IMR-90 (cell line): Measurements from ENCODE around the gene ZNF738. TPM values are rescaled to one million over a fixed set of nuclear protein-coding genes. Genes with fewer than 3 reads are reported as not detected.
"Not testable (repeated sequence)": the region's sequence is repeated elsewhere in the genome, so short reads cannot be mapped to it uniquely, and the experiment has no call there.

Experiments used
- ATAC-seq: fragments of 200-7000 bp; cut with Tn5 transposase; 2 replicates; pipeline ENCODE4 v1.9.1; 2020; ENCODE audit warnings: low read depth, mild to moderate bottlenecking, moderate library complexity
- Bru-seq: library from RNA; stranded (reverse); fragments of 400-500 nt; gene quantifications from one replicate; lab custom pipeline; 2021; lab: Mats Ljungman, UMichigan
- BruChase-seq, 2 experiments: library from RNA; stranded (reverse); fragments of 400-500 nt; gene quantifications; one replicate each; lab custom pipeline; 2021; lab: Mats Ljungman, UMichigan
- BruUV-seq: library from RNA; stranded (reverse); fragments of 400-500 nt; replicated peaks from 2 replicates; lab custom pipeline; 2021; lab: Mats Ljungman, UMichigan
- CTCF ChIA-PET: fragments of 300-600 bp; formaldehyde crosslinking; extraction: SDS; loops from one replicate; lab custom pipeline; 2021; ENCODE audit warnings: antibody characterized with exemption; lab: Yijun Ruan, JAX
- POLR2A ChIA-PET: fragments of 300-600 bp; sonication (Branson Sonifier 250); formaldehyde crosslinking; loops from one replicate; lab custom pipeline; 2022; ENCODE audit warnings: antibody characterized with exemption; ENCODE audit not compliant: unreplicated experiment; lab: Charles Lee
- DNase-seq: peaks from one replicate; pipeline ENCODE4 v3.0.0; 2013
- H2AFZ ChIP-seq: replicated peaks from 2 replicates; pipeline ENCODE3; 2013; ENCODE audit warnings: low read length, mild to moderate bottlenecking; ENCODE audit not compliant: poor library complexity
- H2AK5ac ChIP-seq: 2 replicates; pipeline ENCODE4 v1.6.1; 2013; ENCODE audit warnings: low read depth, low read length, inconsistent platforms
- H2AK9ac ChIP-seq: replicated peaks from 2 replicates; pipeline ENCODE3; 2013; ENCODE audit warnings: mild to moderate bottlenecking, low read depth, low read length, moderate library complexity; ENCODE audit not compliant: poor library complexity
- H2BK120ac ChIP-seq: 2 replicates; pipeline ENCODE4 v1.6.1; 2013; ENCODE audit warnings: low read depth, low read length, inconsistent platforms
- H2BK15ac ChIP-seq: 3 replicates; pipeline ENCODE4 v1.6.1; 2013; ENCODE audit warnings: low read depth, low read length, inconsistent platforms
- H2BK20ac ChIP-seq: 2 replicates; pipeline ENCODE4 v1.6.1; 2013; ENCODE audit warnings: low read depth, mild to moderate bottlenecking, inconsistent platforms, low read length, moderate library complexity
- H2BK5ac ChIP-seq: 2 replicates; pipeline ENCODE4 v1.6.1; 2013; ENCODE audit warnings: mild to moderate bottlenecking, low read depth, low read length, inconsistent platforms; ENCODE audit not compliant: poor library complexity, severe bottlenecking
- H3K14ac ChIP-seq: replicated peaks from 2 replicates; pipeline ENCODE4 v1.6.1; 2013; ENCODE audit warnings: low read depth, low read length, inconsistent platforms
- H3K18ac ChIP-seq: 2 replicates; pipeline ENCODE4 v1.6.1; 2013; ENCODE audit warnings: low read depth, low read length, control low read depth
- H3K23ac ChIP-seq: 2 replicates; pipeline ENCODE4 v1.6.1; 2013; ENCODE audit warnings: low read depth, low read length, inconsistent platforms
- H3K27ac ChIP-seq: 2 replicates; pipeline ENCODE4 v1.5.1; 2013; ENCODE audit warnings: mild to moderate bottlenecking, control low read depth, low read length; ENCODE audit not compliant: insufficient read depth
- H3K27me3 ChIP-seq: 2 replicates; pipeline ENCODE4 v1.6.1; 2013; ENCODE audit warnings: low read length; ENCODE audit not compliant: control insufficient read depth, insufficient read depth
- H3K36me3 ChIP-seq: 2 replicates; pipeline ENCODE4 v1.6.1; 2013; ENCODE audit warnings: low read length, mixed read lengths; ENCODE audit not compliant: control insufficient read depth, insufficient read depth
- H3K4ac ChIP-seq: 2 replicates; pipeline ENCODE4 v1.6.1; 2013; ENCODE audit warnings: low read depth, low read length, inconsistent platforms
- H3K4me1 ChIP-seq: 2 replicates; pipeline ENCODE4 v1.6.1; 2013; ENCODE audit warnings: low read length, mixed read lengths; ENCODE audit not compliant: control insufficient read depth, insufficient read depth
- H3K4me2 ChIP-seq: 2 replicates; pipeline ENCODE4 v1.6.1; 2013; ENCODE audit warnings: low read depth, mild to moderate bottlenecking, control low read depth, low read length, moderate library complexity
- H3K4me3 ChIP-seq: 2 replicates; pipeline ENCODE4 v1.5.1; 2013; ENCODE audit warnings: low read depth, mild to moderate bottlenecking, control low read depth, low read length, moderate library complexity; ENCODE audit not compliant: insufficient read depth
- H3K56ac ChIP-seq: 2 replicates; pipeline ENCODE4 v1.6.1; 2013; ENCODE audit warnings: low read length, inconsistent platforms; ENCODE audit not compliant: insufficient read depth; ENCODE audit errors: extremely low read depth
- H3K79me1 ChIP-seq, 2 experiments: 2 replicates each; pipeline ENCODE4 v1.6.1; 2013; ENCODE audit warnings: low read length in 2 of 2, inconsistent platforms in 1 of 2, low read depth in 1 of 2
- H3K9ac ChIP-seq: 2 replicates; pipeline ENCODE4 v1.6.1; 2013; ENCODE audit warnings: low read depth, low read length, control low read depth
- H3K9me1 ChIP-seq: 2 replicates; pipeline ENCODE4 v1.6.1; 2013; ENCODE audit warnings: low read length, inconsistent platforms; ENCODE audit not compliant: insufficient read depth
- H3K9me3 ChIP-seq: 2 replicates; pipeline ENCODE4 v1.6.1; 2013; ENCODE audit warnings: low read length; ENCODE audit not compliant: control insufficient read depth, insufficient read depth
- H4K20me1 ChIP-seq: 2 replicates; pipeline ENCODE4 v1.6.1; 2013; ENCODE audit warnings: low read length, inconsistent platforms; ENCODE audit not compliant: insufficient read depth
- H4K5ac ChIP-seq: 2 replicates; pipeline ENCODE4 v1.6.1; 2013; ENCODE audit warnings: mild to moderate bottlenecking, low read depth, low read length, control low read depth
- H4K8ac ChIP-seq, 2 experiments: 2 replicates each; pipeline ENCODE4 v1.6.1; 2013; ENCODE audit warnings: low read depth in 2 of 2, low read length in 2 of 2, control low read depth in 1 of 2, inconsistent platforms in 1 of 2
- H4K91ac ChIP-seq: 2 replicates; pipeline ENCODE4 v1.6.1; 2013; ENCODE audit warnings: low read depth, low read length, inconsistent platforms; ENCODE audit not compliant: insufficient read depth
- BHLHE40 ChIP-seq: fragments of 150-350 bp; IDR thresholded peaks from 2 replicates; pipeline ENCODE4 v1.6.1; 2016; ENCODE audit warnings: mild to moderate bottlenecking, low read depth, low read length
- CEBPB ChIP-seq: IDR thresholded peaks from 2 replicates; pipeline ENCODE4 v1.6.1; 2012; ENCODE audit warnings: low read depth, low read length, improper control_type of control experiment
- FOS ChIP-seq: fragments of 150-350 bp; IDR thresholded peaks from 2 replicates; pipeline ENCODE4 v1.6.1; 2016; ENCODE audit warnings: low read depth, low read length
- POLR2A ChIP-seq: IDR thresholded peaks from 2 replicates; pipeline ENCODE4 v1.6.1; 2012; ENCODE audit warnings: mild to moderate bottlenecking, low read depth, low read length
- WGBS, 2 experiments: methylation state at CpG; one replicate each; pipeline versions ENCODE4 v1.1.5 to v1.1.7; 2013; ENCODE audit warnings: missing lambda C conversion rate in 2 of 2; ENCODE audit not compliant: insufficient read length in 1 of 2; ENCODE audit errors: extremely low coverage in 2 of 2; 5-methylcytosine and 5-hydroxymethylcytosine counted together
- dilution Hi-C: fragments of 300-500 bp; cut with HindIII; formaldehyde crosslinking; loops from one replicate; pipeline ENCODE4 v1.14.3; 2018; ENCODE audit warnings: low sequenced_read_pairs; ENCODE audit not compliant: unreplicated experiment
- in situ Hi-C: fragments of 300-500 bp; cut with MboI; formaldehyde crosslinking; loops from 3 replicates; pipeline ENCODE4 v1.14.3; 2019; ENCODE audit warnings: low sequenced_read_pairs, inconsistent platforms, mixed read lengths
- intact Hi-C: fragments of 100-400 bp; cut with micrococcal nuclease; formaldehyde crosslinking; loops from 2 replicates; pipeline ENCODE4 v1.10.0; 2022
- long read RNA-seq: library from polyadenylated mRNA; unstranded; transcript quantifications from one replicate; pipeline ENCODE4 v2.0.0, GENCODE V29; 2021; ENCODE audit not compliant: unreplicated experiment
- polyA plus RNA-seq, 3 experiments: library from polyadenylated mRNA; depleted of rRNA; stranded (reverse); fragments of >200 nt; gene quantifications; 2 replicates each; pipeline ENCODE4 v1.2.3, GENCODE V29; 2012; ENCODE audit warnings: low replicate concordance in 1 of 3
- total RNA-seq: library from RNA; depleted of rRNA; stranded (reverse); fragments of >200 nt; gene quantifications from 2 replicates; pipeline ENCODE4 v1.2.3, GENCODE V29; 2012; rRNA removed

ZNF738 gene
- total RNA-seq (2.7 and 4.4 TPM in 2 replicates), polyA plus RNA-seq (2012; rRNA removed) (6.1 and 7.3 TPM in 2 replicates), Bru-seq, nascent RNA (percentile 72 among the genes with signal in this experiment), BruChase-seq, experiment 1, labeled RNA remaining after a 6-hour chase (percentile 66 among the genes with signal in this experiment), BruChase-seq, experiment 2, labeled RNA remaining after a 2-hour chase (percentile 65 among the genes with signal in this experiment)
- 0.96 and 1.9 TPM in 2 replicates for polyA plus RNA-seq (2012; cell fraction: cytosol; rRNA removed)
- polyA plus RNA-seq (2012; cell fraction: nucleus; rRNA removed; ENCODE audit: low replicate concordance), result 2.4 and 9.9 TPM in 2 replicates
- long read RNA-seq, partial matches to known transcripts, result 0 of 6 reads
- long read RNA-seq, other reads (novel, unspliced or antisense), result 2 of 6 reads

DNA sequence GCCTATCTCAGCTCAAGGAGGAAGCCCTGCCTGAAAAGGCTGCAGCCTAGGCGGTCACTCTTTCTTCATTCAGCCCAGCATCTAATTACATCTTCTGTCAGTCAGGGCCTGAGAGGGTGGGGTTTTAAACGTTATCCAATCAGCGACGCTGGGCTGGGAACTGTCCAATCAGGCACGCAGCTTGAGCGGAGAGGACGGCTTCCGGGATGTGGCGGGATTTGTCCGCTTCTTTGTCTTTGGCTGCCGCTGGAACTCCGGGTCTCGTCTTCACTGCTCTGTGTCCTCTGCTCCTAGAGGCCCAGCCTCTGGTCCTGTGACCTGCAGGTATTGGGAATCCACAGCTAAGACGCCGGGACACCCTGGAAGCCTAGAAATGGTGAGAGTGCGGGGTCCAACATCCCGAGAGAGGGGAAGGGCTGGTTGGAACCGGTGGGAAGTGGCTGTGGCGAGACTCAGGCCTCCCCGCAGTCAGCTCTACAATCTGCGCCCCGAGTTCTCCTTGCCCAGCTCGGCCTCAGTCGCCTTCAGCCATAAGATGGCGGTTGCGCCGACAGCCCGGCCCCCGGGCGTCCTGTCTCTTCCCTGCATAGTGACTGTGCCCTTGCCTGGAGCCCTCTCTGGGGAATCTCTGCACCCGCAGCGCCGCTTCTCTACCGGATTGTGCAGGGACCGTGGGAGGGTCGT lies at the start of gene ZNF738:
ZNF738 (plus strand) TSS at position 233 of the 684 bp plus-strand sequence; CDS start at position 374, 141 bp downstream.
- Histone ChIP-seq H3K9ac (peak within 1 kb of the TSS; percentile 75), H3K23ac (no peak within 1 kb of the TSS), H3K9me1 (no peaks in the 10 kb centered on the region), H2AK5ac (no peak within 1 kb of the TSS), H4K20me1 (no peaks in the 10 kb centered on the region), H3K36me3 (peaks cover 10% of the 10 kb centered on the region), H4K91ac (peak within 1 kb of the TSS; percentile 24; the same call in 1 of the 2 replicates), H2BK5ac (no peak within 1 kb of the TSS), H3K27me3 (no peaks in the 10 kb centered on the region), H3K27ac (peak within 1 kb of the TSS; percentile 68), H4K5ac (0 out of 2 replicates have a peak within 1 kb of the TSS, but pooled peaks have one; percentile 8), H2AFZ (peak within 1 kb of the TSS; percentile 92), H3K79me1 (peaks cover 4 to 6% of the 10 kb centered on the region in 2 experiments; a peak in 2 of 4 replicates), H2BK15ac (no peak within 1 kb of the TSS), H3K14ac (0 out of 2 replicates have a peak within 1 kb of the TSS, but pooled peaks have one; percentile 22), H4K8ac (peak within 1 kb of the TSS; percentile 45 to 67; a peak in 2 of 4 replicates), H3K4me1 (no peaks in the 10 kb centered on the region), H3K18ac (no peak within 1 kb of the TSS), H2BK20ac (no peak within 1 kb of the TSS), H2BK120ac (no peak within 1 kb of the TSS), H3K56ac (peak within 1 kb of the TSS; percentile 26), H3K4me2 (peak within 1 kb of the TSS; percentile 47), H3K4ac (no peak within 1 kb of the TSS; the same call in 1 of the 2 replicates), H3K9me3 (no peaks in the 10 kb centered on the region), H3K4me3 (peak within 1 kb of the TSS; percentile 85), H2AK9ac (peak within 1 kb of the TSS; percentile 39)
- TSS peak; percentile 37 for BruUV-seq
- DNase-seq (peak; percentile 96), ATAC-seq (peak; percentile 99)
- dilution Hi-C loops (no loop called here), in situ Hi-C loops (no loop called here), intact Hi-C loops (loop anchor here (1.0 kb wide), 1 partner anchor 30 kb away; the partner anchor contains the start of gene ZNF708)
- ChIA-PET CTCF (no interaction called here), POLR2A (no interaction called here)
- WGBS, 2 experiments, result 0% methylated on average over 7 of the region's 36 CpGs; no CpG with 5 or more reads in 1 of the 2 experiments
- TF ChIP-seq FOS, result peak; percentile 24; the same call in 1 of the 2 replicates
- no peak for TF ChIP-seq BHLHE40
- TF ChIP-seq POLR2A, result peak; percentile 55; the same call in 1 of the 2 replicates
- peak; percentile 22; the same call in 1 of the 2 replicates for TF ChIP-seq CEBPB

- H3K9ac ChIP-seq, H3K4me2 ChIP-seq, H3K23ac ChIP-seq, H4K8ac ChIP-seq, H2BK5ac ChIP-seq, H4K20me1 ChIP-seq, H3K36me3 ChIP-seq, intact Hi-C loops, H3K56ac ChIP-seq, H2AK5ac ChIP-seq, in situ Hi-C loops, POLR2A ChIA-PET, H2BK15ac ChIP-seq, H3K4ac ChIP-seq, H3K4me1 ChIP-seq, BruUV-seq, H2AK9ac ChIP-seq, H3K27me3 ChIP-seq, dilution Hi-C loops, H3K14ac ChIP-seq, H3K9me1 ChIP-seq, DNase-seq, H4K5ac ChIP-seq, H2AFZ ChIP-seq, H2BK120ac ChIP-seq, H3K27ac ChIP-seq, H3K18ac ChIP-seq, ATAC-seq, H3K9me3 ChIP-seq, H3K4me3 ChIP-seq, H2BK20ac ChIP-seq, H4K91ac ChIP-seq: not testable (repeated sequence)
- no CpG with 5 or more reads among the region's 2 CpGs for WGBS, 2 experiments
- CTCF ChIA-PET, result interaction anchor here (0.6 kb wide), 1 partner anchor 1071 kb away, joined by 4 read pairs; no protein-coding TSS in a partner anchor
- H3K79me1 ChIP-seq, result peaks cover 8 to 11% of the 10 kb centered on the region in 2 experiments; a peak in 1 of 4 replicates
Observed at GRCh38 chr19:21312807-21313206, 46.0 kb upstream of the ZNF738 start.
